H9 (cell line): ENCODE measurements around the gene TMEM272. TPM values are rescaled to one million over a fixed set of nuclear protein-coding genes. Genes with fewer than 3 reads are reported as not detected.

ENCODE experiments used
- DNase-seq: peaks from one replicate; pipeline ENCODE4 v3.0.0-alpha.2; 2017
- H2AFZ ChIP-seq: one replicate; pipeline ENCODE4 v1.6.1; 2013; ENCODE audit warnings: mild to moderate bottlenecking, low read length, control low read depth, moderate library complexity
- H2AK5ac ChIP-seq: 2 replicates; pipeline ENCODE4 v1.6.1; 2013; ENCODE audit warnings: low read length, control low read depth, mixed read lengths; ENCODE audit not compliant: insufficient read length
- H2BK120ac ChIP-seq: one replicate; pipeline ENCODE4 v1.6.1; 2013; ENCODE audit warnings: low read depth, mild to moderate bottlenecking, low read length, control low read depth, inconsistent platforms; ENCODE audit not compliant: poor library complexity, severe bottlenecking
- H2BK12ac ChIP-seq: 2 replicates; pipeline ENCODE4 v1.6.1; 2013; ENCODE audit warnings: low read length, control low read depth, mixed read lengths, low read depth; ENCODE audit not compliant: insufficient read length
- H2BK15ac ChIP-seq: 2 replicates; pipeline ENCODE4 v1.6.1; 2013; ENCODE audit warnings: low read depth, low read length, control low read depth
- H2BK20ac ChIP-seq: one replicate; pipeline ENCODE4 v1.6.1; 2013; ENCODE audit warnings: low read depth, mild to moderate bottlenecking, low read length, control low read depth, inconsistent platforms; ENCODE audit not compliant: poor library complexity, severe bottlenecking
- H2BK5ac ChIP-seq: 2 replicates; pipeline ENCODE4 v1.6.1; 2013; ENCODE audit warnings: low read length, control low read depth, mixed read lengths; ENCODE audit not compliant: insufficient read length
- H3K14ac ChIP-seq: 2 replicates; pipeline ENCODE4 v1.6.1; 2013; ENCODE audit warnings: low read length, control low read depth; ENCODE audit not compliant: insufficient read depth
- H3K18ac ChIP-seq: 2 replicates; pipeline ENCODE4 v1.6.1; 2013; ENCODE audit warnings: low read depth, mild to moderate bottlenecking, mixed read lengths, low read length, control low read depth; ENCODE audit not compliant: insufficient read length
- H3K23ac ChIP-seq: 2 replicates; pipeline ENCODE4 v1.6.1; 2013; ENCODE audit warnings: low read length, control low read depth, mixed read lengths, low read depth; ENCODE audit not compliant: insufficient read length
- H3K23me2 ChIP-seq: 2 replicates; pipeline ENCODE4 v1.6.1; 2013; ENCODE audit warnings: low read depth, mild to moderate bottlenecking, mixed read lengths, low read length, control low read depth; ENCODE audit not compliant: insufficient read length, poor library complexity, severe bottlenecking
- H3K27ac ChIP-seq: 2 replicates; pipeline ENCODE4 v1.5.1; 2013; ENCODE audit warnings: low read length, control low read depth, mixed read lengths, low read depth; ENCODE audit not compliant: insufficient read length
- H3K27me3 ChIP-seq: 2 replicates; pipeline ENCODE4 v1.6.1; 2013; ENCODE audit warnings: low read length, control low read depth, inconsistent platforms; ENCODE audit not compliant: insufficient read depth
- H3K4ac ChIP-seq: 2 replicates; pipeline ENCODE4 v1.6.1; 2013; ENCODE audit warnings: low read depth, mild to moderate bottlenecking, control low read depth, inconsistent platforms, low read length, moderate library complexity
- H3K4me1 ChIP-seq: 2 replicates; pipeline ENCODE4 v1.6.1; 2013; ENCODE audit warnings: low read length, control low read depth, inconsistent platforms; ENCODE audit not compliant: insufficient read depth
- H3K4me2 ChIP-seq: 2 replicates; pipeline ENCODE4 v1.6.1; 2013; ENCODE audit warnings: low read length, control low read depth, mixed read lengths; ENCODE audit not compliant: insufficient read length, insufficient read depth
- H3K56ac ChIP-seq: 2 replicates; pipeline ENCODE4 v1.6.1; 2013; ENCODE audit warnings: low read depth, mild to moderate bottlenecking, mixed read lengths, low read length, control low read depth; ENCODE audit not compliant: insufficient read length
- H3K79me1 ChIP-seq: 2 replicates; pipeline ENCODE4 v1.6.1; 2013; ENCODE audit warnings: low read depth, mild to moderate bottlenecking, moderate library complexity, low read length, control low read depth, inconsistent platforms; ENCODE audit not compliant: insufficient read depth, poor library complexity, severe bottlenecking
- H3K79me2 ChIP-seq: 2 replicates; pipeline ENCODE4 v1.6.1; 2013; ENCODE audit warnings: low read length, control low read depth, inconsistent platforms; ENCODE audit not compliant: insufficient read depth
- H3K9ac ChIP-seq: 2 replicates; pipeline ENCODE4 v1.6.1; 2013; ENCODE audit warnings: low read length, control low read depth, mixed read lengths; ENCODE audit not compliant: insufficient read length; ENCODE audit errors: extremely low read depth
- H3K9me3 ChIP-seq: one replicate; pipeline ENCODE4 v1.6.1; 2013; ENCODE audit warnings: low read depth, low read length, inconsistent platforms; ENCODE audit not compliant: control insufficient read depth
- H3T11ph ChIP-seq: one replicate; pipeline ENCODE4 v1.6.1; 2013; ENCODE audit warnings: mild to moderate bottlenecking, low read length, control low read depth, inconsistent platforms
- H4K20me1 ChIP-seq: one replicate; pipeline ENCODE4 v1.6.1; 2013; ENCODE audit not compliant: control insufficient read depth, insufficient read length, insufficient read depth
- H4K5ac ChIP-seq: 2 replicates; pipeline ENCODE4 v1.6.1; 2013; ENCODE audit warnings: low read depth, mild to moderate bottlenecking, mixed read lengths, low read length, control low read depth; ENCODE audit not compliant: insufficient read length
- H4K8ac ChIP-seq: replicated peaks from 2 replicates; pipeline ENCODE4 v1.6.1; 2013; ENCODE audit warnings: low read length, control low read depth, mixed read lengths, low read depth; ENCODE audit not compliant: insufficient read length
- H4K91ac ChIP-seq: 2 replicates; pipeline ENCODE4 v1.6.1; 2013; ENCODE audit warnings: low read depth, mild to moderate bottlenecking, moderate library complexity, mixed read lengths, low read length, control low read depth; ENCODE audit not compliant: insufficient read length
- H3K27ac Mint-ChIP-seq, 3 experiments: 2 replicates in 2 of 3; 3 replicates in 1 of 3; pipeline ENCODE4 v1.8.0; 2020 to 2021; ENCODE audit warnings: mixed read lengths in 3 of 3, mild to moderate bottlenecking in 1 of 3, moderate library complexity in 1 of 3
- H3K27me3 Mint-ChIP-seq: 2 replicates; pipeline ENCODE4 v1.8.0; 2021; ENCODE audit warnings: low read depth, mild to moderate bottlenecking, moderate library complexity, mixed read lengths
- H3K36me3 Mint-ChIP-seq, 3 experiments: 2 replicates in 2 of 3; 3 replicates in 1 of 3; pipeline ENCODE4 v1.8.0; 2020 to 2021; ENCODE audit warnings: low read depth in 3 of 3, mixed read lengths in 3 of 3; ENCODE audit not compliant: insufficient read depth in 1 of 3
- H3K4me1 Mint-ChIP-seq, 2 experiments: 2 replicates each; pipeline ENCODE4 v1.8.0; 2020; ENCODE audit warnings: mixed read lengths in 2 of 2
- H3K4me3 Mint-ChIP-seq, 2 experiments: 2 replicates in 1 of 2; 3 replicates in 1 of 2; pipeline ENCODE4 v1.8.0; 2020 to 2021; ENCODE audit warnings: mild to moderate bottlenecking in 2 of 2, mixed read lengths in 2 of 2, moderate library complexity in 1 of 2
- H3K9me3 Mint-ChIP-seq, 2 experiments: 2 replicates in 1 of 2; 3 replicates in 1 of 2; pipeline ENCODE4 v1.8.0; 2020; ENCODE audit warnings: mild to moderate bottlenecking in 2 of 2, mixed read lengths in 2 of 2, moderate library complexity in 1 of 2
- WGBS: extraction: QIAGEN DNeasy Blood & Tissue Kit; methylation state at CpG from one replicate; pipeline ENCODE4 v1.1.7; 2013; ENCODE audit warnings: missing lambda C conversion rate, low lambda C conversion rate, mixed read lengths; ENCODE audit not compliant: insufficient read length; ENCODE audit errors: extremely low coverage; 5-methylcytosine and 5-hydroxymethylcytosine counted together
- total RNA-seq: library from RNA; stranded (reverse); gene quantifications from 2 replicates; pipeline ENCODE4 v1.2.1, GENCODE V29; 2021
- TF ChIP-seq, protein P1 (sequence below): fragments of 200-600 bp; sonication (generic); conservative IDR thresholded peaks from 3 replicates; pipeline ENCODE4 v1.8.0; 2021; ENCODE audit warnings: antibody characterized with exemption, mild to moderate bottlenecking

Gene TMEM272
- total RNA-seq, 1 experiment from 2014 or later, result not detected

DNA sequence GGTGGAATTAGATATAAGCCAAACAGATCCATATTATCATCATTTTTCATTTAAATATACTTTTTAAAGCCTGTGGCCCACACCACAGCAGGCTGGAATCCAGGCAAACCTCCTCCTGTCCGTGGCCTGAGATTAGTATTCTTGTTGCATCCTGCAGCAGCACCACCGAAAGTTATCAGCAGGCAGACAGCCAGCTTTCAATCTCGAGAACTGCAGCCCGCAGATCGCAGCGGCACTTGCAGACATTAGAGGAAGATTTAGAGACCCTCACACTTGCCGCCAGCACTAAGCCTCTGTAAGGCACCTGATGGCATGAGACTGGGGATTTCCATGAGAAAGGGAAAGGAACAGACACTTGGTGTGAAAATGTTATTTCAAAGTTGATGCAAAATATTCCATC, 48.4 kb downstream of the TMEM272 start:
- no CpG with 5 or more reads among the region's 7 CpGs for whole genome bisulfite sequencing
- Histone ChIP-seq H2BK20ac (no peak overlapping the region), H2BK120ac (no peak overlapping the region), H3T11ph (no peak overlapping the region), H3K56ac (no peak overlapping the region), H2BK5ac (no peak overlapping the region), H3K23me2 (no peaks in the 10 kb centered on the region), H3K4ac (no peak overlapping the region), H2AK5ac (no peak overlapping the region), H4K5ac (no peak overlapping the region), H3K4me2 (no peak overlapping the region), H4K91ac (no peak overlapping the region), H3K27me3 (no peaks in the 10 kb centered on the region), H3K9me3 (no peaks in the 10 kb centered on the region), H3K79me2 (no peaks in the 10 kb centered on the region), H4K20me1 (no peaks in the 10 kb centered on the region), H4K8ac (no peak overlapping the region), H3K23ac (no peak overlapping the region), H3K14ac (no peak overlapping the region), H3K4me1 (no peaks in the 10 kb centered on the region; the same call in 1 of the 2 replicates), H2AFZ (no peak overlapping the region), H3K79me1 (no peaks in the 10 kb centered on the region), H3K27ac (no peak overlapping the region), H3K9ac (no peak overlapping the region), H2BK15ac (no peak overlapping the region), H2BK12ac (no peak overlapping the region), H3K18ac (no peak overlapping the region)
- no peak overlapping the region; a peak in 1 of 5 replicates for H3K4me3 Mint-ChIP-seq
- DNase-seq, result no peak
- H3K36me3 Mint-ChIP-seq, result peaks cover 0 to 11% (median 4%) of the 10 kb centered on the region in 3 experiments; a peak in 3 of 7 replicates
- TF ChIP-seq, protein P1, sequence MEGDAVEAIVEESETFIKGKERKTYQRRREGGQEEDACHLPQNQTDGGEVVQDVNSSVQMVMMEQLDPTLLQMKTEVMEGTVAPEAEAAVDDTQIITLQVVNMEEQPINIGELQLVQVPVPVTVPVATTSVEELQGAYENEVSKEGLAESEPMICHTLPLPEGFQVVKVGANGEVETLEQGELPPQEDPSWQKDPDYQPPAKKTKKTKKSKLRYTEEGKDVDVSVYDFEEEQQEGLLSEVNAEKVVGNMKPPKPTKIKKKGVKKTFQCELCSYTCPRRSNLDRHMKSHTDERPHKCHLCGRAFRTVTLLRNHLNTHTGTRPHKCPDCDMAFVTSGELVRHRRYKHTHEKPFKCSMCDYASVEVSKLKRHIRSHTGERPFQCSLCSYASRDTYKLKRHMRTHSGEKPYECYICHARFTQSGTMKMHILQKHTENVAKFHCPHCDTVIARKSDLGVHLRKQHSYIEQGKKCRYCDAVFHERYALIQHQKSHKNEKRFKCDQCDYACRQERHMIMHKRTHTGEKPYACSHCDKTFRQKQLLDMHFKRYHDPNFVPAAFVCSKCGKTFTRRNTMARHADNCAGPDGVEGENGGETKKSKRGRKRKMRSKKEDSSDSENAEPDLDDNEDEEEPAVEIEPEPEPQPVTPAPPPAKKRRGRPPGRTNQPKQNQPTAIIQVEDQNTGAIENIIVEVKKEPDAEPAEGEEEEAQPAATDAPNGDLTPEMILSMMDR, result no peak
- no peaks in the 10 kb centered on the region for H3K27me3 Mint-ChIP-seq
- peaks cover 24 to 33% of the 10 kb centered on the region in 2 experiments for H3K4me1 Mint-ChIP-seq
- no peaks in the 10 kb centered on the region for H3K9me3 Mint-ChIP-seq
- no peak overlapping the region for H3K27ac Mint-ChIP-seq
